ENCODE data around the gene ITM2C.

DNA sequence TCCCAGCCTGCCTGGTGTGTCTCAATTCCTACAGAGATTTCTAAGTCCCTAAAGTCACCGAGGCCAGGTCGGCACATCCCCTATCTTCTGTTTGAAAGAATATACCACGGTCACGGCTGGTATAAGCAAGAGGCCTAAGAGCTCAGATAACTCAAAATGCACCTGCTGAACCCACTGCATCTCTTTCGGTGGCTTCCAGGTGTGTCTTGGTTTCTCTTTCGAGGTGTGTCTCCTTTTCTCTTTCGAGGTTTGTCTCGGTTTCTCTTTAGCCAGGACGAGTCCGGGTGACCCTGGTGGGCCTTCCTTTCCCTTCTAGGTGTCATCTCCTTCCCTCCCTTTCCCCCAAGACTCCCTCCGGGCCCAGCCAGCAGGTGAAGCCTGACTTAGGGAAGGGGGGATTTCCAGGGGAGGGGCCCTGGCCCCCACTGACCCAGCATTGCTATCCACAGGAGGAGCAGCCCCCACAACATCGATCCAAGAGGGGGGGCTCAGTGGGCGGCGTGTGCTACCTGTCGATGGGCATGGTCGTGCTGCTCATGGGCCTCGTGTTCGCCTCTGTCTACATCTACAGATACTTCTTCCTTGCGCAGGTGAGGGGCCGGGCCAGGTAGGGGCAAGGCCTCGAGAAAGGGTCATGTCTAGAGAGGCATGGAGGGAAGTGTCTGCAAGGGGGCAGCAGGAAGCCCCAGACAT, 8.4 kb downstream of the ITM2C start:
- TF ChIP-seq CTCF (IDR thresholded peaks at IDR 0.05) (no peak), EP300 (IDR thresholded peaks at IDR 0.05) (no peak), POLR2A (IDR thresholded peaks at IDR 0.05) (no peak)

All from stomach (tissue), 4 donors.